ENCODE data around the gene GLRX2. TPM values are rescaled to one million over a fixed set of nuclear protein-coding genes. Genes with fewer than 3 reads are reported as not detected.
"Not testable (repeated sequence)": the region's sequence is repeated elsewhere in the genome, so short reads cannot be mapped to it uniquely, and the experiment has no call there.

GLRX2 gene
- polyA plus RNA-seq (ENCODE audit: insufficient read length): 15.8 TPM
- long read RNA-seq, donor 1, transcript GLRX2-201 (4 exons, 701 nt): major isoform, 9 of 9 reads
- long read RNA-seq, donor 1, partial matches to known transcripts: 0 of 9 reads
- long read RNA-seq, donor 1, other reads (novel, unspliced or antisense): 0 of 9 reads
- long read RNA-seq, donor 2, transcript GLRX2-201 (4 exons, 701 nt): major isoform, 10 of 10 reads
- long read RNA-seq, donor 2, partial matches to known transcripts: 0 of 10 reads
- long read RNA-seq, donor 2, other reads (novel, unspliced or antisense): 0 of 10 reads
- long read RNA-seq, donor 3, partial matches to known transcripts: 0 of 4 reads
- long read RNA-seq, donor 3, other reads (novel, unspliced or antisense): 0 of 4 reads
- long read RNA-seq, donor 4: 0 reads
- long read RNA-seq, donor 5, transcript GLRX2-201 (4 exons, 701 nt): major isoform, 9 of 9 reads
- long read RNA-seq, donor 5, partial matches to known transcripts: 0 of 9 reads
- long read RNA-seq, donor 5, other reads (novel, unspliced or antisense): 0 of 9 reads
- long read RNA-seq, donor 6, transcript GLRX2-201 (4 exons, 701 nt): major isoform, 11 of 11 reads
- long read RNA-seq, donor 6, partial matches to known transcripts: 0 of 11 reads
- long read RNA-seq, donor 6, other reads (novel, unspliced or antisense): 0 of 11 reads
- long read RNA-seq, donor 7, transcript GLRX2-201 (4 exons, 701 nt): major isoform, 11 of 11 reads
- long read RNA-seq, donor 7, partial matches to known transcripts: 0 of 11 reads
- long read RNA-seq, donor 7, other reads (novel, unspliced or antisense): 0 of 11 reads
- long read RNA-seq, donor 8, partial matches to known transcripts: 0 of 2 reads
- long read RNA-seq, donor 8, other reads (novel, unspliced or antisense): 0 of 2 reads

GRCh38 chr1:193104907-193105820 is at the start of gene GLRX2:
GLRX2 (minus strand) TSS chr1:193105414; CDS start chr1:193105382, 32 bp downstream.
- peak; percentile 82 for DNase-seq

GRCh38 chr1:193144999-193145398 is 39.8 kb upstream of the GLRX2 start:
- no peak for DNase-seq

- no peak for DNase-seq
Observed at GRCh38 chr1:193144361-193144938, 39.2 kb upstream of the GLRX2 start.

- DNase-seq: no peak
Observed at GRCh38 chr1:193143285-193143684, 38.1 kb upstream of the GLRX2 start.

GRCh38 chr1:193142409-193142808 is 37.2 kb upstream of the GLRX2 start:
- no peak for DNase-seq

GRCh38 chr1:193141804-193142203 is 36.6 kb upstream of the GLRX2 start:
- DNase-seq: no peak

- DNase-seq: no peak
Observed at GRCh38 chr1:193140254-193140653, 35.0 kb upstream of the GLRX2 start.

- no peak for DNase-seq
Observed at GRCh38 chr1:193131266-193131860, 26.1 kb upstream of the GLRX2 start.

GRCh38 chr1:193125369-193125768 is 20.2 kb upstream of the GLRX2 start:
- DNase-seq: no peak

GRCh38 chr1:193123751-193124150 is 18.5 kb upstream of the GLRX2 start:
- DNase-seq: no peak

- peak; percentile 97 for DNase-seq
Observed at GRCh38 chr1:193121616-193122593, 16.7 kb upstream of the GLRX2 start, which contains the start of gene CDC73. CDC73 (plus strand) TSS chr1:193122031; CDS start chr1:193122201, 170 bp downstream.

GRCh38 chr1:193120604-193121166 is 15.5 kb upstream of the GLRX2 start:
- no peak for DNase-seq

- DNase-seq: no peak
Observed at GRCh38 chr1:193118803-193119730, 13.9 kb upstream of the GLRX2 start.

- DNase-seq: no peak
Observed at GRCh38 chr1:193118194-193118593, 13.0 kb upstream of the GLRX2 start.

GRCh38 chr1:193117167-193117566 is 12.0 kb upstream of the GLRX2 start:
- not testable (repeated sequence) for DNase-seq

GRCh38 chr1:193115629-193116227 is 10.5 kb upstream of the GLRX2 start:
- no peak for DNase-seq

GRCh38 chr1:193114485-193115095 is 9.4 kb upstream of the GLRX2 start:
- DNase-seq: no peak
